ENCODE measurements around the gene MAN2A2.
A peak's percentile ranks its signal among the peaks of the same experiment; 100 is the strongest.
"Not testable (repeated sequence)": the region's sequence is repeated elsewhere in the genome, so short reads cannot be mapped to it uniquely, and the experiment has no call there.

MAN2A2 gene

GRCh38 chr15:90883976-90884718 lies 19.0 kb upstream of the MAN2A2 start, which contains the start of gene FES:
TSS of gene FES (plus strand) at chr15:90884504. CDS start at chr15:90885046, 542 bp downstream.
- DNase-seq (ENCODE audit: low read depth), result peak; percentile 48

GRCh38 chr15:90884719-90885431 lies 18.2 kb upstream of the MAN2A2 start:
- DNase-seq (ENCODE audit: low read depth), result no peak

- peak; percentile 67 for DNase-seq (ENCODE audit: low read depth)
These were observed 17.4 kb upstream of the MAN2A2 start for GRCh38 chr15:90885432-90886290.

GRCh38 chr15:90886291-90886614 lies 16.8 kb upstream of the MAN2A2 start:
- DNase-seq (ENCODE audit: low read depth), result no peak

GRCh38 chr15:90887037-90887481 lies 16.0 kb upstream of the MAN2A2 start:
- DNase-seq (ENCODE audit: low read depth), result no peak

- no peak for DNase-seq (ENCODE audit: low read depth)
These were observed 13.8 kb upstream of the MAN2A2 start for GRCh38 chr15:90889313-90889730.

GRCh38 chr15:90889736-90890456 lies 13.2 kb upstream of the MAN2A2 start:
- DNase-seq (ENCODE audit: low read depth), result no peak

- DNase-seq (ENCODE audit: low read depth), result no peak
These were observed 12.3 kb upstream of the MAN2A2 start for GRCh38 chr15:90890839-90891238.

- no peak for DNase-seq (ENCODE audit: low read depth)
These were observed 11.7 kb upstream of the MAN2A2 start for GRCh38 chr15:90891346-90891949.

GRCh38 chr15:90892023-90892422 lies 11.1 kb upstream of the MAN2A2 start:
- no peak for DNase-seq (ENCODE audit: low read depth)

- no peak for DNase-seq (ENCODE audit: low read depth)
These were observed 10.5 kb upstream of the MAN2A2 start for GRCh38 chr15:90892498-90893174.

- DNase-seq (ENCODE audit: low read depth), result no peak
These were observed 9.7 kb upstream of the MAN2A2 start for GRCh38 chr15:90893175-90894090.

- DNase-seq (ENCODE audit: low read depth), result peak; percentile 41
These were observed 7.5 kb upstream of the MAN2A2 start for GRCh38 chr15:90895571-90896117.

GRCh38 chr15:90897131-90897655 lies 5.9 kb upstream of the MAN2A2 start:
- DNase-seq (ENCODE audit: low read depth), result not testable (repeated sequence)

GRCh38 chr15:90901175-90902039 lies 1.7 kb upstream of the MAN2A2 start:
- DNase-seq (ENCODE audit: low read depth), result peak; percentile 8

- DNase-seq (ENCODE audit: low read depth), result peak; percentile 81
These were observed 862 bp upstream of the MAN2A2 start for GRCh38 chr15:90902040-90902839.
